ENCODE data around the gene PZP. TPM values are rescaled to one million over a fixed set of nuclear protein-coding genes. Genes with fewer than 3 reads are reported as not detected.

Gene PZP
- total RNA-seq, 1 experiment from 2014 or later, result not detected

- no peak for DNase-seq (ENCODE audit: extremely low read depth, low read depth)
Observed at GRCh38 chr12:9106610-9107541, 101.3 kb downstream of the PZP start.

- no peak for DNase-seq (ENCODE audit: extremely low read depth, low read depth)
Observed at GRCh38 chr12:9106067-9106466, 102.1 kb downstream of the PZP start.

- DNase-seq (ENCODE audit: extremely low read depth, low read depth), result no peak
Observed at GRCh38 chr12:9104767-9105423, 103.3 kb downstream of the PZP start.

GRCh38 chr12:9104087-9104486, 104.1 kb downstream of the PZP start:
- DNase-seq (ENCODE audit: extremely low read depth, low read depth), result no peak

GRCh38 chr12:9103050-9103849, 104.9 kb downstream of the PZP start:
- no peak for DNase-seq (ENCODE audit: extremely low read depth, low read depth)

GRCh38 chr12:9101018-9101687, 107.0 kb downstream of the PZP start:
- no peak for DNase-seq (ENCODE audit: extremely low read depth, low read depth)

- DNase-seq (ENCODE audit: extremely low read depth, low read depth), result no peak
Observed at GRCh38 chr12:9099552-9100190, 108.5 kb downstream of the PZP start.

Other genes starting within 250 kb of the PZP start
- 0.67 and 0.89 TPM in 2 replicates for gene KLRG1, start 218.8 kb downstream of the PZP start, total RNA-seq (2014; rRNA removed; shearing (Covaris generic))
- gene A2M, start 92.5 kb downstream of the PZP start, total RNA-seq (2014; rRNA removed; shearing (Covaris generic)), result not detected in 2 replicates